ENCODE results near the gene HSPH1.

The HSPH1 gene

GRCh38 chr13:31161557-31162150 lies at the start of gene HSPH1:
Gene HSPH1 (minus strand): TSS chr13:31161904. CDS start chr13:31161582, 322 bp downstream.
- TF ChIP-seq CTCF (IDR thresholded peaks at IDR 0.05; ENCODE audit: low read length, missing control alignments): no peak
- DNase-seq (ENCODE audit: low read depth): peak; percentile 98
- H3K4me3 ChIP-seq (replicated peaks; ENCODE audit: low read depth, low read length): peak within 1 kb of the TSS; percentile 92

DNA sequence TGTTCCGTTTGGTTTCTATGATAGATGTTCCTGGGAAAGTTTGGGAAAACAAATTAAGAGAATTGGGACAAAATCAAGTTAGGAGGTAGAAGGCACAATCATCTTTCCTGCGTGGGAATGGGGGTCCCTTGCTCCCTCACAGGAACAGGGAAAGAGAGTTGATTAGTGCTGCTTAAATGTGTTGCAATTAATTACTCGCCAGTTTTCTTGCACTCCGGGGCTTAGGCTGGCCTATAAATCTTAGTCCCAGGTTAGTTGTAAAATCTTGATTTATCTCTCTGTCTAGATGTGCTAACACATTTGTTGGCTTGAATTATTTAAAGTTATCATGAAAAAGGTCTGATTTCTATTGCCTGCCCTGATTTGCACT lies 48.1 kb upstream of the HSPH1 start:
- no peak for TF ChIP-seq CTCF (IDR thresholded peaks at IDR 0.05; ENCODE audit: low read length, missing control alignments)
- no peak for DNase-seq (ENCODE audit: low read depth)
- no peak overlapping the region for H3K4me3 ChIP-seq (replicated peaks; ENCODE audit: low read depth, low read length)

DNA sequence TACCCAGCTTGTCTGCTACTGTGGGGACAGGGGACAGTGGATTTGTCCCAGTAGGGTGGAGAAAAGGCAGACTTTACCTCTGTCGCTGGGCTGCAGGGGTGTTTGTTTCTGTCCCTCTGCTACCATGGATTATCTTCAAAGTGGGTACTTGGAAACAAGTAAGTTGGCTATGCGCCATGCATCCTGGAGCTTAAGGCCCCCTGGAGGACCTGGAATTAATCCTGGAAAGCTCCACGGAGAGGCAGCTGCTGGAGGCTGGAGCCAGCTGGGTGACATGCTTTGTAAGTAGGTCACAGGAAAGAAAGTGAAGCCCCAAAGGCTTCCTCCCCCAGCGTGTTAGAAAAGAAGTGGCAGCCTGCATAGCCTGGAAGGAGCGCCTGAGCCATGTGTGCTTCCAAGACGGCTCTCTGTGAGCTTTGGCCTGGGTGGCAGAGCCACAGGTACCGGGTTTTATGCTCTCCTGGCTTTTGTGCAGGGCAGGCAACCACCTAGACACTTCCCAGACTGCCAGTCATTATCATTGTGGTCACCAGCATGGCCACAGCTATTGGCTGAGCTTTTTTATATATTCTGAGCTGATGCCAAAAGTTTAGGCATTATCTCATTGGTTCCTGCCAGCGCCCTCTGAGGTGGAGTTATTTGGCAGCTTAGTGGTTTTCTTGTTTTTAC lies 47.6 kb upstream of the HSPH1 start:
- TF ChIP-seq CTCF (IDR thresholded peaks at IDR 0.05; ENCODE audit: low read length, missing control alignments): no peak
- peak; percentile 67 for DNase-seq (ENCODE audit: low read depth)
- H3K4me3 ChIP-seq (replicated peaks; ENCODE audit: low read depth, low read length): no peak overlapping the region

DNA sequence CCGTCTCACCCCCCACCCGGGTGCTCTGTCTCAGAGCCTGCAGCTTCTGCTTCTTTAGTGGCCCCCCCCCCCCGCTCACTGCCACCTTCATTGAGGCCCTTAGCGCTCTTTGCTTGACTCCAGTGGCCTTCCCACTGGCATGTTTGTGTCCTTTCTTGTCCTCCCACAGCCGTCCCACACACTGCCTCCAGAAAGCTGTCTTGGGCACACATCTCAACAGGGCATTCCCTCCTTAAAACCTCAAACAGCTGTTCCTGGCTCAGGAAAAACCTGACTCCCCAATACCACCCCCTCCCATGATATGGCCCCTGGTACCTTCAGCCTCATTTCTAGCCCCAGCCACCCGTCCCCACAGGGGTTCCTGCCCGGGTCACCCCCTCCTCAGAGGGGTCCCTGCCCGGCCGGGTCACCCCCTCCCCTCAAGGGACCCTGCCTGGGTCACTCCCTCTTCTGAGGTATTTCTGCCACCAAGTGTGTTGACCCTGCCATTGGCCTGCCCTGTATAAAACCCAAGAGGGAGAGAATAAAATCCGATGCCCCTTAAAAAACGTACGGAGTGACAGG lies 46.9 kb upstream of the HSPH1 start:
- DNase-seq (ENCODE audit: low read depth): no peak
- H3K4me3 ChIP-seq (replicated peaks; ENCODE audit: low read depth, low read length): no peak overlapping the region
- TF ChIP-seq CTCF (IDR thresholded peaks at IDR 0.05; ENCODE audit: low read length, missing control alignments): no peak

DNA sequence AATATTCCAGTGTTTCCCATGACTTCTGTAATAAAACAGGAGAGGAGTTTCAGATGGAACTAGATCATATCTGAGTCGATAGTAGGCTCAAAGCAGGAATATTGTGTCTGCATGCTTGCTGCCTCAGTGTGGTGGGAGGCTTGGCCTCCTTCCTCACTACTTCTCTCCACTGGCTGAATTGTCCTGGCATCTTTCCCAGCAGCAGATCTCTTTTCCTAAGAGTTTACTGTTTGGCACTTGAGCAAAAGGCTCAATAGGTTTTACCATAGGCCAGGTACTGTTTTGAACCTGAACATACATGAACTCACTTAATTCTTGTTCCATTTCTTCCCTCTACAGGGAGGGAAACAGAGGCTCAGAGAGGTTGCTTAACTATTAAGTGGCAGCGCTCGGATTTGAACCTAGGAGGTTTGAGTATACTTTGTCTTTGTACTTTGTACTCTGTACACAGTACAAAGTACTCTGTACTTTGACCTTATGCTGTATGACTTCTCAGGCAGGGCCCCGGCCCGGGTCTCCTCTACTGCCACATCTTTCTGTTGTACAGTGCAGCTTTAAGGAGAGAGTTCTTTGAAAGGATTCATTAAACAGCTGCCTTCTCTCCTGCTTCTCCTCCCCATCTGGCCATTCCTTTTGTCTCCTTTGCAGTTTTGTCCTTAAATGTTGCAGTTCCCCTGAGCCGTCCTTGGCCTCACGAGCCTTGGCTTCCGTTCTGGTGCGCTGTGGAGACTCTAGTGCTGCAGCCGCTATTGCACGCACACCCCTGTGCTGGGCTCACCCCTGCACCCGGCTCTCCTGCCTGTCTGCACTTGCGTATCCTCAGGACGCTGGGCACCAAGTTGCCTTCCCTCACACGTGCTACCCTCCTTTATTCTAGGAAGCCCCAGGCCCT lies 46.2 kb upstream of the HSPH1 start:
- TF ChIP-seq CTCF (IDR thresholded peaks at IDR 0.05; ENCODE audit: low read length, missing control alignments): no peak
- no peak overlapping the region for H3K4me3 ChIP-seq (replicated peaks; ENCODE audit: low read depth, low read length)
- peak; percentile 77 for DNase-seq (ENCODE audit: low read depth)

GRCh38 chr13:31204592-31204991 lies 42.9 kb upstream of the HSPH1 start:
- DNase-seq (ENCODE audit: low read depth): peak; percentile 64
- H3K4me3 ChIP-seq (replicated peaks; ENCODE audit: low read depth, low read length): no peak overlapping the region
- TF ChIP-seq CTCF (IDR thresholded peaks at IDR 0.05; ENCODE audit: low read length, missing control alignments): no peak
